Left lung (tissue), 10 donors: ENCODE results near the gene GPC6. TPM values are rescaled to one million over a fixed set of nuclear protein-coding genes. Genes with fewer than 3 reads are reported as not detected.
"Not testable (repeated sequence)": the region's sequence is repeated elsewhere in the genome, so short reads cannot be mapped to it uniquely, and the experiment has no call there.

Experiments used
- ATAC-seq: fragments of 200-7000 bp; cut with Tn5 transposase; one replicate; pipeline ENCODE4 v1.9.1; 2020; ENCODE audit warnings: moderate library complexity
- DNase-seq, 4 donors: peaks; one replicate each; pipeline ENCODE4 v3.0.0-alpha.2; 2013 to 2020
- H3K27ac ChIP-seq, 2 donors: fragments of 200-600 bp; sonication (generic) in 1 of 2; one replicate each; pipeline versions ENCODE4 v1.5.0 to v1.8.0; 2020 to 2021
- H3K27me3 ChIP-seq, 2 donors: fragments of 200-600 bp; sonication (generic) in 1 of 2; one replicate each; pipeline versions ENCODE4 v1.5.0 to v1.8.0; 2020 to 2021
- H3K36me3 ChIP-seq, 2 donors: fragments of 200-600 bp; sonication (generic) in 1 of 2; one replicate each; pipeline versions ENCODE4 v1.5.0 to v1.8.0; 2020 to 2021
- H3K4me1 ChIP-seq, 2 donors: fragments of 200-600 bp; one replicate each; pipeline ENCODE4 v1.8.0; 2021
- H3K4me3 ChIP-seq, 2 donors: fragments of 200-600 bp; sonication (generic) in 1 of 2; one replicate each; pipeline versions ENCODE4 v1.5.0 to v1.8.0; 2020 to 2021; ENCODE audit warnings: mild to moderate bottlenecking in 1 of 2
- H3K9me3 ChIP-seq, 2 donors: fragments of 200-600 bp; sonication (generic) in 1 of 2; one replicate each; pipeline versions ENCODE4 v1.5.0 to v1.8.0; 2020 to 2021
- CTCF ChIP-seq, 2 donors: fragments of 200-600 bp; sonication (generic) in 1 of 2; IDR thresholded peaks; one replicate each; pipeline versions ENCODE4 v1.5.0 to v1.8.0; 2021; ENCODE audit warnings: antibody characterized with exemption in 2 of 2
- intact Hi-C, 2 donors: fragments of 100-400 bp; cut with DNase I; formaldehyde crosslinking; loops; one replicate each; pipeline versions ENCODE4 v1.11.2 to v1.14.2; 2022
- polyA plus RNA-seq, 6 donors: library from polyadenylated mRNA; unstranded; fragments of 120-200 nt; gene quantifications; one replicate each; pipeline ENCODE4 v1.2.1, GENCODE V29; 2013; ENCODE audit not compliant: insufficient read length in 6 of 6
- total RNA-seq, 2 donors: library from RNA; stranded (reverse); fragmentation: NEBNext Ultra II Directional; extraction: Animal tissue kit (Norgen Biotek cat#: 25700); gene quantifications; one replicate each; pipeline ENCODE4 v1.2.1, GENCODE V29; 2021
- donor health status: DM: no; HTN: yes; CAD: no.
- donor health status: DM: no; HTN: no; CAD: no.

GPC6 gene
- total and polyA plus RNA-seq, 8 donors: 9.6 to 25.8 (median 21.1) TPM

DNA sequence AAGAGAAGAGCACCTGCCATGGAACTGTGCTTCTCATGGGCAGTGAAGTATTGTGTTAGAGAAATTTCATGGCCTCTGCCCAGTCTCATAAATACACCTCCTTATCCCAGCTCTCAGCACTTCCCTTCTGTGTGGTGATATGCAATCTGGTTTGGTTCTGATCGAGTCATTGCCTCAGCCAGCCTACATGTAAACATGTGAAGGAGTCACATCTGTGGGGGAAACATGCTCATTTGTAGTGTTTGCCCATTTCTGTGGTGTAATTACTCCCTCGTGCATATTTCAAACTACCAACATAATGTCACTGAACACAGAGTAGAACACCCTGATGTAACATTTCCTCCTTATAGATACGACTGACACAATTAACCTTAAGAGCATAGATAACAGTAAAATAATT is 1069.9 kb downstream of the GPC6 start:
- Histone ChIP-seq H3K4me3 (no peak overlapping the region), H3K27ac (no peak overlapping the region), H3K4me1 (no peaks in the 10 kb centered on the region), H3K36me3 (no peaks in the 10 kb centered on the region), H3K27me3 (no peaks in the 10 kb centered on the region), H3K9me3 (no peaks in the 10 kb centered on the region)
- intact Hi-C loops: no loop called here
- no peak for ATAC-seq
- TF ChIP-seq CTCF (IDR thresholded peaks at IDR 0.05): no peak
- no peak for DNase-seq

DNA sequence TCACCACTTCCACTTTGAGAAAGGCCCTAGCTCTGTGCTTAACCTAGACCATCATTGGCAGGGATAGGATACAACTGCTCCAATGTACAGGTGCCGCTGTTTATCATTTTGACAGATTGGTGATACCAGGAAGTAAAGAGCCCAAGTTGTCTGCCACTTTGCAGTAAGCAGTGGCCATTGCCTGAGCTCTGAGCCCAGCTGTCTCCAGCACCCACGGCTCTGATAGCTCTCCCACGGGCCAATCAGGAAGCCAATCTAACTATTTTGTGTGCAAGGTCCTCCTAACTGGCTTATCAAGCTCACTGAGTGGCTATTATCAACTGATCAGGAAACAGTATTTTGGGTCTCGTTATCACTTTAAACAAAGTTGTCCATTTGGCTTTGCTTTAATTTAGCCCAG is 1071.7 kb downstream of the GPC6 start:
- no peaks in the 10 kb centered on the region for H3K36me3 ChIP-seq
- no peaks in the 10 kb centered on the region for H3K4me1 ChIP-seq
- H3K27ac ChIP-seq: no peak overlapping the region
- H3K9me3 ChIP-seq: no peaks in the 10 kb centered on the region
- ATAC-seq: no peak
- intact Hi-C loops: no loop called here
- H3K27me3 ChIP-seq: no peaks in the 10 kb centered on the region
- TF ChIP-seq CTCF (IDR thresholded peaks at IDR 0.05): no peak
- no peak for DNase-seq
- no peak overlapping the region for H3K4me3 ChIP-seq

- Histone ChIP-seq H3K27me3 (no peaks in the 10 kb centered on the region), H3K4me3 (no peak overlapping the region), H3K36me3 (no peaks in the 10 kb centered on the region), H3K9me3 (no peaks in the 10 kb centered on the region), H3K27ac (no peak overlapping the region), H3K4me1 (no peaks in the 10 kb centered on the region)
- intact Hi-C loops: no loop called here
- no peak for TF ChIP-seq CTCF (IDR thresholded peaks at IDR 0.05)
- no peak for ATAC-seq
- no peak for DNase-seq
These were observed 1073.8 kb downstream of the GPC6 start for GRCh38 chr13:94300401-94300800.

GRCh38 chr13:94301487-94301886 is 1074.9 kb downstream of the GPC6 start:
- no peaks in the 10 kb centered on the region for H3K36me3 ChIP-seq
- no peak overlapping the region for H3K27ac ChIP-seq
- no peaks in the 10 kb centered on the region for H3K27me3 ChIP-seq
- DNase-seq (no peak), ATAC-seq (no peak)
- no peaks in the 10 kb centered on the region for H3K9me3 ChIP-seq
- TF ChIP-seq CTCF (IDR thresholded peaks at IDR 0.05): no peak
- intact Hi-C loops: no loop called here
- no peaks in the 10 kb centered on the region for H3K4me1 ChIP-seq
- H3K4me3 ChIP-seq: no peak overlapping the region

- intact Hi-C loops, H3K27ac ChIP-seq, ATAC-seq, H3K4me1 ChIP-seq, H3K9me3 ChIP-seq, H3K27me3 ChIP-seq, H3K4me3 ChIP-seq, H3K36me3 ChIP-seq: not testable (repeated sequence)
- DNase-seq: peak in 1 of 4 donors; percentile 55
These were observed 1076.4 kb downstream of the GPC6 start for GRCh38 chr13:94302847-94303565.

- ATAC-seq (no peak), DNase-seq (no peak)
- Histone ChIP-seq H3K4me3 (no peak overlapping the region), H3K9me3 (no peaks in the 10 kb centered on the region), H3K27me3 (no peaks in the 10 kb centered on the region), H3K4me1 (no peaks in the 10 kb centered on the region), H3K36me3 (no peaks in the 10 kb centered on the region), H3K27ac (no peak overlapping the region)
- TF ChIP-seq CTCF (IDR thresholded peaks at IDR 0.05): no peak
- intact Hi-C loops: no loop called here
These were observed 1077.1 kb downstream of the GPC6 start for GRCh38 chr13:94303644-94304174.
